NCI-H226 (cell line): Measurements from ENCODE around the gene RPP14.

Experiments used
- DNase-seq: peaks from one replicate; pipeline ENCODE4 v3.0.0-alpha.2; 2015

Gene RPP14

GRCh38 chr3:58292866-58293265 lies 13.2 kb upstream of the RPP14 start:
- no peak for DNase-seq

- no peak for DNase-seq
These were observed 12.5 kb upstream of the RPP14 start for GRCh38 chr3:58293516-58293915.

GRCh38 chr3:58296269-58296668 lies 9.8 kb upstream of the RPP14 start:
- DNase-seq: no peak

- DNase-seq: no peak
These were observed 9.2 kb upstream of the RPP14 start for GRCh38 chr3:58296843-58297242.

GRCh38 chr3:58298190-58298589 lies 7.9 kb upstream of the RPP14 start:
- DNase-seq: no peak

- no peak for DNase-seq
These were observed 7.0 kb upstream of the RPP14 start for GRCh38 chr3:58299075-58299474.

GRCh38 chr3:58299839-58300516 lies 6.1 kb upstream of the RPP14 start:
- DNase-seq: no peak

- DNase-seq: no peak
These were observed 1.7 kb downstream of the RPP14 start for GRCh38 chr3:58307639-58308215.

- DNase-seq: no peak
These were observed 2.7 kb downstream of the RPP14 start for GRCh38 chr3:58308728-58309127.

- DNase-seq: no peak
These were observed 11.8 kb downstream of the RPP14 start for GRCh38 chr3:58317811-58318210.

GRCh38 chr3:58321791-58322190 lies 15.7 kb downstream of the RPP14 start:
- DNase-seq: no peak

GRCh38 chr3:58322793-58323192 lies 16.7 kb downstream of the RPP14 start:
- DNase-seq: no peak

GRCh38 chr3:58323529-58324390 lies 17.7 kb downstream of the RPP14 start:
- no peak for DNase-seq

- DNase-seq: no peak
These were observed 18.6 kb downstream of the RPP14 start for GRCh38 chr3:58324391-58325390.

- DNase-seq: peak; percentile 24
These were observed 19.5 kb downstream of the RPP14 start for GRCh38 chr3:58325525-58325992.

- no peak for DNase-seq
These were observed 20.3 kb downstream of the RPP14 start for GRCh38 chr3:58326267-58326900.

- DNase-seq: no peak
These were observed 23.3 kb downstream of the RPP14 start for GRCh38 chr3:58329150-58329921.

GRCh38 chr3:58329922-58330413 lies 23.9 kb downstream of the RPP14 start:
- no peak for DNase-seq

GRCh38 chr3:58331593-58332152 lies 25.6 kb downstream of the RPP14 start:
- DNase-seq: no peak

- DNase-seq: peak; percentile 76
These were observed 26.6 kb downstream of the RPP14 start, which contains the start of gene PXK for GRCh38 chr3:58332575-58333188. TSS of gene PXK (plus strand) at chr3:58332892. CDS start at chr3:58332989, 97 bp downstream.
